Measurements from ENCODE around the gene KRTAP9-8.

KRTAP9-8 gene

DNA sequence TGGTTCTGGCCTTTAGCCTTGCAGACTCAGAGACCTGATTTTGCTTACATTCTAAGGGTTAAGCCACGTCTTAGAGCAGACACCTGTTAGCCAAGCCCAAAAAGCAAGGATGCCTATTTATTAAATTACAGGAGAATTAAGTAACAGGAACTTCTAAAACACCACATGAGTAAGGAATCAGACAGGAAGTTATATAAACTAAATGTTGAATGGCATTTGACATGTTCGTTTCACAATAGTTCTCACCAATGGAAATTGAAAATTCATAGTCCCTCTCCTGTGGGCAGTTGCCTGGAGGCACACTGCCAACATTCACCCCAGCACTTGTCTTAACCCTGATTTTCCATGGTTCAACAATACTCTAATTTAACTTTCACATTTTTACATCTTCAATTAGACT lies 46.7 kb downstream of the KRTAP9-8 start:
- TF ChIP-seq TOX (CRISPR knock-in tag; IDR thresholded peaks at IDR 0.05; ENCODE audit: borderline replicate concordance) (no peak), ZC3H10 (CRISPR knock-in tag; IDR thresholded peaks at IDR 0.05) (no peak), ESRRG (CRISPR knock-in tag; IDR thresholded peaks at IDR 0.05) (no peak), ZFP30 (CRISPR knock-in tag; IDR thresholded peaks at IDR 0.05) (no peak), ZNF565 (CRISPR knock-in tag; conservative IDR thresholded peaks at IDR 0.05; ENCODE audit: low read depth) (no peak), SNAI2 (CRISPR knock-in tag; IDR thresholded peaks at IDR 0.05) (no peak), ZNF70 (CRISPR knock-in tag; IDR thresholded peaks at IDR 0.05) (no peak), GLIS3 (CRISPR knock-in tag; IDR thresholded peaks at IDR 0.05) (no peak), TCF4 (CRISPR knock-in tag; IDR thresholded peaks at IDR 0.05; ENCODE audit: borderline replicate concordance) (no peak), ZNF8 (CRISPR knock-in tag; IDR thresholded peaks at IDR 0.05) (no peak), CSDC2 (CRISPR knock-in tag; IDR thresholded peaks at IDR 0.05) (no peak), ARNTL (CRISPR knock-in tag; IDR thresholded peaks at IDR 0.05; ENCODE audit: borderline replicate concordance, low read depth) (no peak), PPARA (CRISPR knock-in tag; IDR thresholded peaks at IDR 0.05; ENCODE audit: borderline replicate concordance) (no peak)
- TF ChIP-seq, protein P1, sequence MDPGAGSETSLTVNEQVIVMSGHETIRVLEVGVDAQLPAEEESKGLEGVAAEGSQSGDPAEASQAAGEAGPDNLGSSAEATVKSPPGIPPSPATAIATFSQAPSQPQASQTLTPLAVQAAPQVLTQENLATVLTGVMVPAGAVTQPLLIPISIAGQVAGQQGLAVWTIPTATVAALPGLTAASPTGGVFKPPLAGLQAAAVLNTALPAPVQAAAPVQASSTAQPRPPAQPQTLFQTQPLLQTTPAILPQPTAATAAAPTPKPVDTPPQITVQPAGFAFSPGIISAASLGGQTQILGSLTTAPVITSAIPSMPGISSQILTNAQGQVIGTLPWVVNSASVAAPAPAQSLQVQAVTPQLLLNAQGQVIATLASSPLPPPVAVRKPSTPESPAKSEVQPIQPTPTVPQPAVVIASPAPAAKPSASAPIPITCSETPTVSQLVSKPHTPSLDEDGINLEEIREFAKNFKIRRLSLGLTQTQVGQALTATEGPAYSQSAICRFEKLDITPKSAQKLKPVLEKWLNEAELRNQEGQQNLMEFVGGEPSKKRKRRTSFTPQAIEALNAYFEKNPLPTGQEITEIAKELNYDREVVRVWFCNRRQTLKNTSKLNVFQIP (CRISPR knock-in tag; IDR thresholded peaks at IDR 0.05; ENCODE audit: borderline replicate concordance, low read depth): no peak
- TF ChIP-seq, protein P2, sequence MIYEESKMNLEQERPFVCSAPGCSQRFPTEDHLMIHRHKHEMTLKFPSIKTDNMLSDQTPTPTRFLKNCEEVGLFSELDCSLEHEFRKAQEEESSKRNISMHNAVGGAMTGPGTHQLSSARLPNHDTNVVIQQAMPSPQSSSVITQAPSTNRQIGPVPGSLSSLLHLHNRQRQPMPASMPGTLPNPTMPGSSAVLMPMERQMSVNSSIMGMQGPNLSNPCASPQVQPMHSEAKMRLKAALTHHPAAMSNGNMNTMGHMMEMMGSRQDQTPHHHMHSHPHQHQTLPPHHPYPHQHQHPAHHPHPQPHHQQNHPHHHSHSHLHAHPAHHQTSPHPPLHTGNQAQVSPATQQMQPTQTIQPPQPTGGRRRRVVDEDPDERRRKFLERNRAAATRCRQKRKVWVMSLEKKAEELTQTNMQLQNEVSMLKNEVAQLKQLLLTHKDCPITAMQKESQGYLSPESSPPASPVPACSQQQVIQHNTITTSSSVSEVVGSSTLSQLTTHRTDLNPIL (CRISPR knock-in tag; IDR thresholded peaks at IDR 0.05; ENCODE audit: low read depth): no peak
- no peak for ATAC-seq

DNA sequence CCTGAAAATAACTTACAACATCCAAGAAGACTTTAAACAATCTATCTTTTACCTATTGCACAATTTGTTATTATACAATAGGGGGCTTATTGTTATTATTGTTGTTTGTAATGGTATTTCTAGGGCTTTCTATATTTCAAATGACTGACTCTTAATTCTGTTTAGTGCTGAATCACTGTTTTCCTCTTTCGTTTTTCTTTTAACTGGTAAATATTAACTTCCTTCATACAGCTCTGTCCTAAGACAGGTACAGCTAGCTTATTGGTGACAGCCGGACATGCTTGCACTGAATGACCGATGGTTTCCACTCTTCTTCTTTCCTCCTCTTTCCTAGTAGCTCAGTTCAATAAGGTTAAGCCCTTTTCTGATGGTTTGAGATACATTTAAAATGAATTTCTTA lies 49.3 kb downstream of the KRTAP9-8 start:
- no peak for TF ChIP-seq SNAI2 (CRISPR knock-in tag; IDR thresholded peaks at IDR 0.05)
- TF ChIP-seq, protein P3, sequence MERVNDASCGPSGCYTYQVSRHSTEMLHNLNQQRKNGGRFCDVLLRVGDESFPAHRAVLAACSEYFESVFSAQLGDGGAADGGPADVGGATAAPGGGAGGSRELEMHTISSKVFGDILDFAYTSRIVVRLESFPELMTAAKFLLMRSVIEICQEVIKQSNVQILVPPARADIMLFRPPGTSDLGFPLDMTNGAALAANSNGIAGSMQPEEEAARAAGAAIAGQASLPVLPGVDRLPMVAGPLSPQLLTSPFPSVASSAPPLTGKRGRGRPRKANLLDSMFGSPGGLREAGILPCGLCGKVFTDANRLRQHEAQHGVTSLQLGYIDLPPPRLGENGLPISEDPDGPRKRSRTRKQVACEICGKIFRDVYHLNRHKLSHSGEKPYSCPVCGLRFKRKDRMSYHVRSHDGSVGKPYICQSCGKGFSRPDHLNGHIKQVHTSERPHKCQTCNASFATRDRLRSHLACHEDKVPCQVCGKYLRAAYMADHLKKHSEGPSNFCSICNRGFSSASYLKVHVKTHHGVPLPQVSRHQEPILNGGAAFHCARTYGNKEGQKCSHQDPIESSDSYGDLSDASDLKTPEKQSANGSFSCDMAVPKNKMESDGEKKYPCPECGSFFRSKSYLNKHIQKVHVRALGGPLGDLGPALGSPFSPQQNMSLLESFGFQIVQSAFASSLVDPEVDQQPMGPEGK (CRISPR knock-in tag; IDR thresholded peaks at IDR 0.05; ENCODE audit: borderline replicate concordance): no peak
- no peak for TF ChIP-seq ZNF70 (CRISPR knock-in tag; IDR thresholded peaks at IDR 0.05)
- TF ChIP-seq, protein P1 (CRISPR knock-in tag; IDR thresholded peaks at IDR 0.05; ENCODE audit: borderline replicate concordance, low read depth): no peak
- TF ChIP-seq, protein P2 (CRISPR knock-in tag; IDR thresholded peaks at IDR 0.05; ENCODE audit: low read depth): no peak
- TF ChIP-seq ZNF565 (CRISPR knock-in tag; conservative IDR thresholded peaks at IDR 0.05; ENCODE audit: low read depth): no peak
- no peak for TF ChIP-seq BACH2 (CRISPR knock-in tag; IDR thresholded peaks at IDR 0.05; ENCODE audit: borderline replicate concordance)
- no peak for TF ChIP-seq CSDC2 (CRISPR knock-in tag; IDR thresholded peaks at IDR 0.05)
- TF ChIP-seq, protein P4, sequence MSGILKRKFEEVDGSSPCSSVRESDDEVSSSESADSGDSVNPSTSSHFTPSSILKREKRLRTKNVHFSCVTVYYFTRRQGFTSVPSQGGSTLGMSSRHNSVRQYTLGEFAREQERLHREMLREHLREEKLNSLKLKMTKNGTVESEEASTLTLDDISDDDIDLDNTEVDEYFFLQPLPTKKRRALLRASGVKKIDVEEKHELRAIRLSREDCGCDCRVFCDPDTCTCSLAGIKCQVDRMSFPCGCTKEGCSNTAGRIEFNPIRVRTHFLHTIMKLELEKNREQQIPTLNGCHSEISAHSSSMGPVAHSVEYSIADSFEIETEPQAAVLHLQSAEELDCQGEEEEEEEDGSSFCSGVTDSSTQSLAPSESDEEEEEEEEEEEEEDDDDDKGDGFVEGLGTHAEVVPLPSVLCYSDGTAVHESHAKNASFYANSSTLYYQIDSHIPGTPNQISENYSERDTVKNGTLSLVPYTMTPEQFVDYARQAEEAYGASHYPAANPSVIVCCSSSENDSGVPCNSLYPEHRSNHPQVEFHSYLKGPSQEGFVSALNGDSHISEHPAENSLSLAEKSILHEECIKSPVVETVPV (CRISPR knock-in tag; IDR thresholded peaks at IDR 0.05): no peak
- TF ChIP-seq ZC3H10 (CRISPR knock-in tag; IDR thresholded peaks at IDR 0.05): no peak
- TF ChIP-seq ZFP30 (CRISPR knock-in tag; IDR thresholded peaks at IDR 0.05): no peak
- TF ChIP-seq TCF4 (CRISPR knock-in tag; IDR thresholded peaks at IDR 0.05; ENCODE audit: borderline replicate concordance): no peak
- no peak for ATAC-seq
